Measurements from ENCODE around the gene USH2A. TPM values are rescaled to one million over a fixed set of nuclear protein-coding genes. Genes with fewer than 3 reads are reported as not detected.

Gene USH2A
- total RNA-seq, 2 experiments from 2014 or later: not detected

- ChIA-PET POLR2A (no interaction called here), CTCF (no interaction called here)
- H3K4me3 Mint-ChIP-seq: no peak overlapping the region
- no peaks in the 10 kb centered on the region for H3K4me1 Mint-ChIP-seq (ENCODE audit: low read depth)
- no peaks in the 10 kb centered on the region for H3K9me3 Mint-ChIP-seq
- no peak for TF ChIP-seq CTCF (IDR thresholded peaks at IDR 0.05)
- ATAC-seq: no peak
- no peak for DNase-seq
- no peaks in the 10 kb centered on the region for H3K27me3 Mint-ChIP-seq
- H3K36me3 Mint-ChIP-seq (ENCODE audit: low read depth): no peaks in the 10 kb centered on the region
- no peak overlapping the region for H3K27ac Mint-ChIP-seq
- intact Hi-C loops (cut with micrococcal nuclease): no loop called here
Measured at GRCh38 chr1:216461466-216461865, 38.2 kb upstream of the USH2A start.

GRCh38 chr1:216459651-216460207 is 36.5 kb upstream of the USH2A start:
- no peaks in the 10 kb centered on the region for H3K4me1 Mint-ChIP-seq (ENCODE audit: low read depth)
- H3K36me3 Mint-ChIP-seq (ENCODE audit: low read depth): no peaks in the 10 kb centered on the region
- H3K9me3 Mint-ChIP-seq: no peaks in the 10 kb centered on the region
- H3K4me3 Mint-ChIP-seq: no peak overlapping the region
- no peak for DNase-seq
- no peak for TF ChIP-seq CTCF (IDR thresholded peaks at IDR 0.05)
- intact Hi-C loops (cut with micrococcal nuclease): no loop called here
- ChIA-PET CTCF (no interaction called here), POLR2A (no interaction called here)
- H3K27ac Mint-ChIP-seq: no peak overlapping the region
- ATAC-seq: no peak
- H3K27me3 Mint-ChIP-seq: no peaks in the 10 kb centered on the region

- DNase-seq (no peak), ATAC-seq (no peak)
- CTCF ChIA-PET: no interaction called here
- H3K27me3 Mint-ChIP-seq: no peaks in the 10 kb centered on the region
- POLR2A ChIA-PET: no interaction called here
- no peaks in the 10 kb centered on the region for H3K36me3 Mint-ChIP-seq (ENCODE audit: low read depth)
- intact Hi-C loops (cut with micrococcal nuclease): no loop called here
- H3K27ac Mint-ChIP-seq: no peak overlapping the region
- H3K4me1 Mint-ChIP-seq (ENCODE audit: low read depth): no peaks in the 10 kb centered on the region
- TF ChIP-seq CTCF (IDR thresholded peaks at IDR 0.05): no peak
- H3K9me3 Mint-ChIP-seq: no peaks in the 10 kb centered on the region
- H3K4me3 Mint-ChIP-seq: no peak overlapping the region
Measured at GRCh38 chr1:216458812-216459211, 35.6 kb upstream of the USH2A start.

- no peaks in the 10 kb centered on the region for H3K9me3 Mint-ChIP-seq
- CTCF ChIA-PET: no interaction called here
- no peak for TF ChIP-seq CTCF (IDR thresholded peaks at IDR 0.05)
- H3K27ac Mint-ChIP-seq: no peak overlapping the region
- DNase-seq (no peak), ATAC-seq (no peak)
- no peak overlapping the region for H3K4me3 Mint-ChIP-seq
- POLR2A ChIA-PET: no interaction called here
- H3K4me1 Mint-ChIP-seq (ENCODE audit: low read depth): no peaks in the 10 kb centered on the region
- no peaks in the 10 kb centered on the region for H3K27me3 Mint-ChIP-seq
- intact Hi-C loops (cut with micrococcal nuclease): no loop called here
- no peaks in the 10 kb centered on the region for H3K36me3 Mint-ChIP-seq (ENCODE audit: low read depth)
Measured at GRCh38 chr1:216457356-216457755, 34.1 kb upstream of the USH2A start.

GRCh38 chr1:216456682-216457081 is 33.4 kb upstream of the USH2A start:
- DNase-seq: no peak
- no peak for ATAC-seq
- Mint-ChIP-seq H3K4me3 (no peak overlapping the region), H3K27ac (no peak overlapping the region), H3K4me1 (ENCODE audit: low read depth) (no peaks in the 10 kb centered on the region), H3K9me3 (no peaks in the 10 kb centered on the region), H3K27me3 (no peaks in the 10 kb centered on the region), H3K36me3 (ENCODE audit: low read depth) (no peaks in the 10 kb centered on the region)
- POLR2A ChIA-PET: no interaction called here
- CTCF ChIA-PET: no interaction called here
- intact Hi-C loops (cut with micrococcal nuclease): no loop called here
- no peak for TF ChIP-seq CTCF (IDR thresholded peaks at IDR 0.05)
